HG02870 (cell line): Measurements from ENCODE around the gene KRT26.
"Not testable (repeated sequence)": the region's sequence is repeated elsewhere in the genome, so short reads cannot be mapped to it uniquely, and the experiment has no call there.

ENCODE experiments used
- ATAC-seq: cut with Tn5 transposase; IDR thresholded peaks from one replicate; pipeline ENCODE4 v1.9.1; 2021; ENCODE audit warnings: mild to moderate bottlenecking, moderate library complexity; ENCODE audit not compliant: unreplicated experiment

KRT26 gene

GRCh38 chr17:40772101-40772500 lies at the start of gene KRT26:
Gene KRT26, minus strand, starts transcription at chr17:40772201. Its CDS starts 88 bp downstream, at chr17:40772113.
- ATAC-seq: no peak

- no peak for ATAC-seq
Observed at GRCh38 chr17:40821536-40821935, 49.5 kb upstream of the KRT26 start.

GRCh38 chr17:40820228-40820838 lies 48.3 kb upstream of the KRT26 start:
- ATAC-seq: no peak

DNA sequence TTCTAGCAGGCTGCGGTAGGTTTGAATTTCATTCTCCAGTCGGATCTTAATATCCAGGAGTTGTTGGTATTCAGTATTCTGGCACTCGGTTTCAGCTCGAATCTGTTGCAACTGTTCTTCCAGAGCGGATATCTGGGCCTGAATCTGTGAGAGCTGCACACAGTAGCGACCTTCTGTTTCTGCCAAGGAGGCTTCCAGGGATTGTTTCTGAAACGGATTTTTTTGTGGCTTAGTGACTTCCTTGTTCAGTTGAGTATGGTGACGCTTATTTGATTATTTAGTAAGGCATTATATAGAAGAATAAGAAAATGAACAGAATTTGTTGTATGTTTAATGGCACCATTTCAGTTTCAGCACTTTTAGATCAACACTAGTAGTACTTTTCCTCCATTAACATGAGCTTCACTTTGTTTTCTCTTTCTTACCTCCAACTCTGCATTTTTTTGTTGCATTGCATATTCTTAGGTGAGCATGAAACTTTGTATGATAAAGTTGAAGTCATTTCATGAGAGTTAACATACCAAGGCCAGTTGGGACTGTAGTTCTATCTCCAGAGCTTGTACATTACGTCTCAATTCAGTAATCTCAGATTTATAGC lies 47.6 kb upstream of the KRT26 start:
- no peak for ATAC-seq

GRCh38 chr17:40818733-40819527 lies 46.9 kb upstream of the KRT26 start:
- ATAC-seq: peak; percentile 69

DNA sequence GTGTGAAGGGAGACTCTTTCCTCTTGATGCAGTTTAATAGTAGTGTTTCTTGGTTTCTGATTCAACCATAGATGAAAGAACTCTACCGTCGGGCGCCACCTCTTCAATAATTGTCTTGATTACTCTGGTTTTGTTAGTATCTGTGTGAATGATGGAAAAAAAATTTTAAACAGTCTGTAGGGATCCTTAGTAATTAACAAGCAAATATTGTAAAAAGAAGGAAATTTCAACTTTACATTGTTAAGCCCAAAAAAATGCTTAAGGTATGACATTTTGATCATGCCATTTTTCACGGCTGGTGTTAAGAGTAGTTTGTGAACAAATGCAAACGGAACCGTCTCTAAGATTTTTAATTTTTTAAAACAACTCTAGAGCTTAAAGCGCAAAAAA lies 46.3 kb upstream of the KRT26 start:
- ATAC-seq: no peak

GRCh38 chr17:40817103-40817682 lies 45.2 kb upstream of the KRT26 start:
- no peak for ATAC-seq

DNA sequence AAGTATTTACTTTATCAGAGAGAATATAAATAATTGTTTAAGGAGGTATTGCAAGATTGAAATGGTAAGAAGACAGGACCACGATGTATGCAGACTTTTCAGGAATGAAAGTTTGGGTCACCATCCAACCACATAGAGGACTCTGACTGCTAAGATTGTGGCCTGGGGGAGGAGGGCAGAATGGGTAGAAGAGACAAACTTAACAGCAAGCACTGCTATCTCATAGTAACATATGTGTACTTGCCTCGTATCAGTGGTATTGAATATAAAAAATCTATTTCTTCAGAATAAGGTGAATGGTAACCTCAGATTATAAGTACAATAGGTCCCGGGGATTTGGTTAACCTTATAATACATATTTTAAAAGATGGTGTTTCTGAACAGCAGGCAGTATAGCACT lies 44.6 kb upstream of the KRT26 start:
- no peak for ATAC-seq

DNA sequence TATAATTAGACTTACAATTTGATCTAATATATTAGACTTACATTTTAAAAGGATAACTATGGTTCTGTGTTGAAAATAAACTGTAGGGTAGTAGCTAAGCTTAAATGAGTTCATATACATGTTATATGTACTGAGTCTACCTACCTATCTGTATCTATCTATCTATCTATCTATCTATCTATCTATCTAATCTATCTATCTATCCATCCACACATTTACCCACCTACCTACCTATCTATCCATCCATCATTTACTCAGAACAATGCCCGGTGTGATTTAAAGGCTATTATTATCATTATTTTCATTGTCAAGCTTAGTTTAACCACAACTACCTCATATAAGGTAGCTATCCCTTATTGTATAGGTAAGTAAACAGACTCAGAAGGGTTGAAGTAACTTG lies 43.4 kb upstream of the KRT26 start:
- ATAC-seq: no peak

GRCh38 chr17:40814657-40815056 lies 42.7 kb upstream of the KRT26 start:
- not testable (repeated sequence) for ATAC-seq

DNA sequence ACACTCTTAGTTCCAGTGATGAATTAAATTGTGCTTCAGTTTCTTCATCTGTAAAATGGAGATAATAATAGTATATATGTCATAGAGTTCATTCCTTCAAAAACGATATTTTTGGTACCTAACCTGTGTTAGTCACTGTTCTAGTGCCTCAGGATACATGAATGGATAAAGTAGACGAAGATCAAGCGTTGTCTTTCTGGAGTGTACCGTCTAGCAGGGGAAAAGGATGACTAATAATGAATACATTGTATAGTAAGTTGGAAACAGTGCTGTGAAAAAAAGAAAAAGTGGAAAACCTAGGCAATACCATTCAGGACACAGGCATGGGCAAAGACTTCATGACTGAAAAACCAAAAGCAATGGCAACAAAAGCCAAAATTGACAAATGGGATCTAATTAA lies 41.8 kb upstream of the KRT26 start:
- ATAC-seq: no peak

DNA sequence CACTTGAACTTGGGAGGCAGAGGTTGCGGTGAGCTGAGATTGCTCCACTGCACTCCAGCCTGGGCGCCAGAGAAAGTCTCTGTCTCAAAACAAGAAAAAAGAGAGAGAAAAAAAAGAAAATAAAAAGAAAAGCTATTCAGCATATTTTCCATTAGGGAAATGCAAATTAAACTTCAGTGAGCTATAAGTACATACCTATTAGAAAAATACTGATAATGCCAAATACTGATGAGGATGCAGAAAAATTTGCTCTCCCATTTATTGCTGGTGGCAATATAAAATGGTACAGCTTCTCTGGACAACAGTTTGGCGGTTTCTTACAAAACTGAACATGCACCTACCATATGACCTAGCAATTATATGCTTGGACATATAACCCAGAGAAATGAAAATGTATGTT lies 40.6 kb upstream of the KRT26 start:
- ATAC-seq: no peak

DNA sequence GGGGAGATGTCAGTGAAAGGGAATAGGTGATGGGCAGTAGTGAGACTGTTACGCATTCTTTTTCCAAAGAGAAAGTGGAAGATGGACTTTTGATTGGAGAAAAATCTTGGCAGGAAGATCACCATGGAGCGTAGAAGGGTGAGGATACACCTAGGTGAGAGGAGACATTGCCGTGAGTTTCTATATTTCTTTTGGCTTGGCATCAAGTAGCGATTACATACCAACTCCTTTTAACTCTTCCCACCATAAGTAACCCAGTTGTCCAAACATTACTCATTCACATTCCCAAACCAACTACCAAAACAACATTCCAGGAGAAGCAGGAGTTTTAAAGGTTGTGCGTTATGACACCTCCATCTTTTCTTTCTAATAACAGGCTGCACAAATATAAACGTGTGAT lies 38.5 kb upstream of the KRT26 start:
- ATAC-seq: no peak

DNA sequence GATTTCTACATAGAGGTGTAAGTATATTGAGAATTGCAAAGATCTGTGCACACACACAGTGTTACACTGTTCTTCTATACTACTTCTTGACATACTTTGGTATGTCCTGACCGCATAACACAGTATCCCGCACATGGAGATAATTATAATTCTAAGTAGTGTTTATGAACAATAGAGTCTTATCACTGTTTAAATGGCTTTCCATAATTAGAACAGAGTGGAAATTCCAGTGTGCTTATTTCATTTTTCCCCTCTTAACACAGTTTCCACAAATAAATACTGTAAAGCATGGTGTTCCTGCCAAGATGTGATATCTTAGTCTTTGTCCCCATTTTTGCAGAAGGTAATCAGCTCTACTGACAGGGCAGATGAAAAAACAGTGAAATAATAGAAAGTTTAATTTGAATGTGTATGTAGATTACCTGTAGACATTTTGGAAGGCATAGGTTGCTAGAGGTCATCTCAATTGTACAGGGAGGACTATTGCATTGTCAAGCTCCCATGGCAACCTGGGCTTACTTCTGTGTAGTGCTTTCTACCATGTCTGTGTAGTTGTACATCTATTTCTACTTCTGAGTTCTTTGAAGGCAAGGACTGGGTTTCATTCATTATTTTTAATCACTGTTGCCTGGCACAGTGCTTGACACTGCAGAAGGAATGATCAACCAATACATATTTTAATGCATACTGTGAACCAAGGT lies 37.9 kb upstream of the KRT26 start:
- ATAC-seq: no peak

GRCh38 chr17:40806131-40806530 lies 34.1 kb upstream of the KRT26 start:
- ATAC-seq: no peak

GRCh38 chr17:40803617-40804082 lies 31.6 kb upstream of the KRT26 start:
- ATAC-seq: no peak

DNA sequence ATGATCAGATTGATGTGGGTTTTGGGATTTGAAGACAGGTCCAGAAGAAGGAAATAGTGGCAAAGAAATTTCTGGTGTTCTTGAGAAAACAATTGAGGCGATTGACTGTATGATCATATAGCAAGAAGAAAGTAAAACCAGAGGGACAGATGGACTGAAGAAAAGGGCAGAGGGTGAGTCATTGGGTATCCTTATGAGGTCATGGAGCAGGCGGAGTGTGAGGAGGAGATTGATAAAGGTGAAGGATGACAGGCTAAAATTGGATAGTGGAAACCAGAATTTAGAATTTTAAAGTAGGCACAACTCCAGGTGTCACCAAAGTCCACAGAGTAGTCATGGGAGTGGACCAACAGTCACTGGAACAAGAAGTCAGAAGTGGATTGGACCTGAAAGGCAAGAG lies 29.2 kb upstream of the KRT26 start:
- ATAC-seq: no peak

GRCh38 chr17:40800381-40800780 lies 28.4 kb upstream of the KRT26 start:
- ATAC-seq: no peak

DNA sequence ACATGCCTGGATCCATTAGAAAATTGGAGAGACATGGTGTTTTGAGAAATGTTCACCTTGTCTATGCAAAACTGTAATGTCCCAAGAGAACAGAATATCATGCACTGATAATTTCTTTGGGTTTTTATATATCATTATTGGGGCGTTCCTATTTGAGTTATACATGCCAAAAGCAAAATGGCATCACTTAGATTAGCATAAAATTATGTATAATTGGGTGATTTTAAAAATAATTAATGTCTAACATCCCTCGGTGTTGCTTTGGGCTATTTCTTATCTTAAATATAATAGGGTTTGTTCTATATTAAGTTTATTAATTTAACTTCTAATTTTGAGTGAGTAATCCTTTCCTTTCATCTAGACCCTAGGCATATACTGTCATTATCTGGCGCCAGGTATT lies 27.9 kb upstream of the KRT26 start, which contains the start of gene KRT28:
KRT28 (minus strand) TSS at position 101 of the 400 bp plus-strand sequence; CDS start at position 35, 66 bp downstream.
- ATAC-seq: no peak

GRCh38 chr17:40796846-40797245 lies 24.8 kb upstream of the KRT26 start:
- no peak for ATAC-seq
